GM19238 (cell line): ENCODE data around the gene ZNF619.

Experiments
- DNase-seq: peaks from one replicate; pipeline ENCODE4 v3.0.0; 2011; ENCODE audit warnings: low spot score; ENCODE audit not compliant: insufficient read length

Gene ZNF619

DNA sequence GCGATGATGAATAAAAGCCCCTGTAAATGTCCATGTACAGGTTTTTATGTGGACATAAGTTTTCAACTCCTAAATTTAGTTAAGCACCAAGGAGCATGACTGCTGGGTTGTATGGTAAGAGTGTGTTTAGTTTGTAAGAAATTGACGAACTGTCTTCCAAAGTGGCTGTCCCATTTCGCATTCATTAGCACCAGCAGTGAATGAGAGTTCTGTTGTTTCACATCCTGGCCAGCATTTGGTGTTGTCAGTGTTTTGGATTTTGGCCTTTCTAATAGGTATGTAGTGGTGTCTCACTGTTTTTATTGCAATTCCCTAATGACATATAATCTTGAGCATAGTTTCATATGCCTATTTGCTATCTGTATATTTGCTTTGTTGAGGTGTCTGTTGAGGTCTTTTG, 51.5 kb downstream of the ZNF619 start:
- DNase-seq, result no peak

DNA sequence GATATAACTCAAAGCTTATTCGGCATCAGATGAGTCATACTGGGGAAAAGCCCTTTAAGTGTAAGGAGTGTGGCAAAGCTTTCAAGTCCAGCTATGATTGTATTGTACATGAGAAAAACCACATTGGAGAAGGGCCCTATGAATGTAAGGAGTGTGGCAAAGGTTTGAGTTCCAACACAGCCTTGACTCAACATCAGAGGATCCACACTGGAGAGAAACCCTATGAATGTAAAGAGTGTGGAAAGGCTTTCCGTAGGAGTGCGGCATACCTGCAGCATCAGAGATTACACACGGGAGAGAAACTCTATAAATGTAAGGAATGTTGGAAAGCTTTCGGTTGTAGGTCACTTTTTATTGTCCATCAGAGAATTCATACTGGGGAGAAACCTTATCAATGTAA, 55.3 kb downstream of the ZNF619 start:
- no peak for DNase-seq

DNA sequence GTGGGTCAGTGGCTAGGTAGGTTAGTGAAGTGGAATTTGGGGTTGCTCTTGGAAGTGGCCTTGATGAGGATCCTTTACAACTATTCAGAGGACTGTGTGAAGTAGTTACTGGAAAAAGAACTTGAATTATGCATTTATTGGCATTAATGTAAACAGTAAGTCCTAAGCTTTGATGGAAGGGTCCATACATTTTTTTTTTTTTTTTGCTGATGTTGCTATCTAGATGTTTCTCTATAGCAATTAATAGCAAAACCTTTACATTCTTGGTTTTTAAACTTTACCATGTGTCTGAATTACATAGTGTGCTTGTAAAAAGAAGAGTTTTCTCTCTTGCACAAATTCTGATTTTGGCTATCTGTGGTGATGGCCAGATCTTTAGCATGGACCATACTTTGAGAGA, 57.4 kb downstream of the ZNF619 start:
- DNase-seq, result no peak
